A673 (cell line): ENCODE data around the gene MCAM. TPM values are rescaled to one million over a fixed set of nuclear protein-coding genes. Genes with fewer than 3 reads are reported as not detected.

Source experiments
- BruUV-seq: library from RNA; stranded (reverse); fragments of 400-500 nt; replicated peaks from 2 replicates; lab custom pipeline; 2021; lab: Mats Ljungman, UMichigan
- CTCF ChIA-PET: fragments of 300-600 bp; sonication (Branson Sonifier 250); formaldehyde crosslinking; loops from one replicate; lab custom pipeline; 2022; ENCODE audit warnings: antibody characterized with exemption; lab: Charles Lee
- POLR2A ChIA-PET: fragments of 300-600 bp; sonication (Branson Sonifier 250); formaldehyde crosslinking; loops from one replicate; lab custom pipeline; 2022; ENCODE audit warnings: antibody characterized with exemption; ENCODE audit not compliant: low non-redundant PET; lab: Charles Lee
- DNase-seq: peaks from one replicate; pipeline ENCODE4 v3.0.0-alpha.2; 2015; ENCODE audit warnings: low spot score
- H3K27ac ChIP-seq: fragments of 200-600 bp; sonication (generic); 2 replicates; pipeline ENCODE4 v1.5.1; 2016; ENCODE audit warnings: mixed run types, low read depth, mild to moderate bottlenecking, mixed read lengths, antibody characterized with exemption, low read length; ENCODE audit not compliant: poor library complexity, severe bottlenecking
- H3K27me3 ChIP-seq: fragments of 200-600 bp; sonication (generic); replicated peaks from 2 replicates; pipeline ENCODE4 v1.6.1; 2017; ENCODE audit warnings: mixed run types, low read depth, mild to moderate bottlenecking, mixed read lengths, antibody characterized with exemption, low read length; ENCODE audit not compliant: insufficient read depth, poor library complexity
- H3K36me3 ChIP-seq: fragments of 200-600 bp; sonication (generic); 2 replicates; pipeline ENCODE4 v1.6.1; 2016; ENCODE audit warnings: mixed run types, mild to moderate bottlenecking, mixed read lengths, antibody characterized with exemption, low read length; ENCODE audit not compliant: insufficient read depth, poor library complexity, severe bottlenecking
- H3K4me1 ChIP-seq: fragments of 200-600 bp; sonication (generic); 2 replicates; pipeline ENCODE4 v1.6.1; 2017; ENCODE audit warnings: mixed run types, mild to moderate bottlenecking, mixed read lengths, antibody characterized with exemption, low read length; ENCODE audit not compliant: insufficient read depth, poor library complexity, severe bottlenecking
- H3K4me3 ChIP-seq: fragments of 200-600 bp; sonication (generic); 2 replicates; pipeline ENCODE4 v1.5.1; 2016; ENCODE audit warnings: low read depth, mixed run types, mild to moderate bottlenecking, mixed read lengths, low read length; ENCODE audit not compliant: poor library complexity, severe bottlenecking
- H3K9me3 ChIP-seq: fragments of 200-600 bp; sonication (generic); 2 replicates; pipeline ENCODE4 v1.6.1; 2016; ENCODE audit warnings: mixed run types, low read depth, mild to moderate bottlenecking, mixed read lengths, antibody characterized with exemption, low read length; ENCODE audit not compliant: poor library complexity, severe bottlenecking
- EZH2 ChIP-seq: fragments of 200-600 bp; sonication (generic); IDR thresholded peaks from 2 replicates; pipeline ENCODE4 v1.6.1; 2017; ENCODE audit warnings: borderline replicate concordance, low read depth, mild to moderate bottlenecking, mixed read lengths, antibody characterized with exemption, low read length; ENCODE audit not compliant: poor library complexity, severe bottlenecking
- intact Hi-C: fragments of 100-400 bp; cut with micrococcal nuclease; formaldehyde crosslinking; loops from one replicate; pipeline ENCODE4 v1.10.0; 2022; ENCODE audit not compliant: unreplicated experiment
- total RNA-seq: library from RNA; stranded (reverse); gene quantifications from 2 replicates; pipeline ENCODE4 v1.2.3, GENCODE V29; 2021
- TF ChIP-seq, protein P1 (sequence below): fragments of 300-800, 200-600 bp; sonication (generic); conservative IDR thresholded peaks from 2 replicates; pipeline ENCODE4 v1.5.1; 2017; ENCODE audit warnings: low read depth, mild to moderate bottlenecking, antibody characterized with exemption, low read length, moderate library complexity, mixed read lengths

Gene MCAM
- total RNA-seq, 1 experiment from 2014 or later = 14.4 TPM

GRCh38 chr11:119343726-119344125 is 26.8 kb upstream of the MCAM start:
- no TSS peak for BruUV-seq
- H3K27ac ChIP-seq = no peak overlapping the region
- ChIA-PET POLR2A (no interaction called here), CTCF (no interaction called here)
- no peaks in the 10 kb centered on the region for H3K36me3 ChIP-seq
- DNase-seq = no peak
- no peak overlapping the region for H3K4me3 ChIP-seq
- H3K27me3 ChIP-seq = peaks cover 16% of the 10 kb centered on the region
- TF ChIP-seq, protein P1, sequence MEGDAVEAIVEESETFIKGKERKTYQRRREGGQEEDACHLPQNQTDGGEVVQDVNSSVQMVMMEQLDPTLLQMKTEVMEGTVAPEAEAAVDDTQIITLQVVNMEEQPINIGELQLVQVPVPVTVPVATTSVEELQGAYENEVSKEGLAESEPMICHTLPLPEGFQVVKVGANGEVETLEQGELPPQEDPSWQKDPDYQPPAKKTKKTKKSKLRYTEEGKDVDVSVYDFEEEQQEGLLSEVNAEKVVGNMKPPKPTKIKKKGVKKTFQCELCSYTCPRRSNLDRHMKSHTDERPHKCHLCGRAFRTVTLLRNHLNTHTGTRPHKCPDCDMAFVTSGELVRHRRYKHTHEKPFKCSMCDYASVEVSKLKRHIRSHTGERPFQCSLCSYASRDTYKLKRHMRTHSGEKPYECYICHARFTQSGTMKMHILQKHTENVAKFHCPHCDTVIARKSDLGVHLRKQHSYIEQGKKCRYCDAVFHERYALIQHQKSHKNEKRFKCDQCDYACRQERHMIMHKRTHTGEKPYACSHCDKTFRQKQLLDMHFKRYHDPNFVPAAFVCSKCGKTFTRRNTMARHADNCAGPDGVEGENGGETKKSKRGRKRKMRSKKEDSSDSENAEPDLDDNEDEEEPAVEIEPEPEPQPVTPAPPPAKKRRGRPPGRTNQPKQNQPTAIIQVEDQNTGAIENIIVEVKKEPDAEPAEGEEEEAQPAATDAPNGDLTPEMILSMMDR = no peak
- TF ChIP-seq EZH2 = no peak
- peaks cover 16% of the 10 kb centered on the region for H3K4me1 ChIP-seq
- intact Hi-C loops = no loop called here
- no peaks in the 10 kb centered on the region for H3K9me3 ChIP-seq

GRCh38 chr11:119342362-119343130 is 25.6 kb upstream of the MCAM start:
- H3K4me1 ChIP-seq = peaks cover 28% of the 10 kb centered on the region
- TF ChIP-seq, protein P1 = no peak
- TF ChIP-seq EZH2 = no peak
- no peaks in the 10 kb centered on the region for H3K9me3 ChIP-seq
- peaks cover 16% of the 10 kb centered on the region for H3K27me3 ChIP-seq
- no TSS peak for BruUV-seq
- no peak overlapping the region for H3K27ac ChIP-seq
- no peaks in the 10 kb centered on the region for H3K36me3 ChIP-seq
- H3K4me3 ChIP-seq = no peak overlapping the region
- ChIA-PET CTCF (no interaction called here), POLR2A (no interaction called here)
- no peak for DNase-seq
- intact Hi-C loops = no loop called here

DNA sequence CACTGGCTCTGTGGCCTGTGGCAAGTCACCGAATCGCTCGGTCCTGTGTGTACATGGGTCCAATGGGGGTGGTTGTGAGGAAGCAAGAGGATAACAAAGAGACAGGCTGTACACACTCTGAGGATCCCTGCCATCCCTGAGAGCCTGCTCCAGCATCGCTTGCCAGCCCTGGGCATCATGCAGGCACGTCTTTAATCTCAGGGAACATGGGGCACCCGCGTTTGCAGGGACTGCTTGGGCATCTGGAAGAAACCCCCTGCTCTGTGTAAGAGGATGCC is 25.0 kb upstream of the MCAM start:
- TF ChIP-seq, protein P1 = no peak
- TF ChIP-seq EZH2 = no peak
- intact Hi-C loops = no loop called here

More for the DNA sequence above, 25.0 kb upstream of the MCAM start:
- ChIA-PET CTCF (interaction anchor here (0.6 kb wide), 1 partner anchor 389 kb away, joined by 9 read pairs; no protein-coding TSS in a partner anchor), POLR2A (no interaction called here)
- H3K4me3 ChIP-seq = no peak overlapping the region
- H3K27ac ChIP-seq = no peak overlapping the region
- H3K27me3 ChIP-seq = peaks cover 16% of the 10 kb centered on the region
- no peak for DNase-seq
- H3K36me3 ChIP-seq = no peaks in the 10 kb centered on the region
- H3K4me1 ChIP-seq = peaks cover 31% of the 10 kb centered on the region
- BruUV-seq = no TSS peak
- H3K9me3 ChIP-seq = no peaks in the 10 kb centered on the region
